Measurements from ENCODE around the gene CLEC20A.

CLEC20A gene

GRCh38 chr1:178452013-178452412 is 44.8 kb downstream of the CLEC20A start:
- Histone ChIP-seq H4K5ac (ENCODE audit: low read length) (no peak overlapping the region), H3K56ac (ENCODE audit: low read length) (no peak overlapping the region), H3K36me3 (ENCODE audit: control insufficient read depth, insufficient read depth, low read length) (no peaks in the 10 kb centered on the region), H3K79me2 (ENCODE audit: control insufficient read depth, insufficient read depth, low read length) (no peaks in the 10 kb centered on the region), H2BK15ac (replicated peaks; ENCODE audit: low read depth) (no peak overlapping the region), H3K4me3 (ENCODE audit: low read length) (no peak overlapping the region), H3K27ac (ENCODE audit: low read depth, low read length) (no peak overlapping the region), H3K23ac (ENCODE audit: low read length) (no peak overlapping the region), H2BK120ac (ENCODE audit: low read depth, low read length) (peak overlapping the region; percentile 51), H3K4ac (ENCODE audit: low read depth, low read length) (no peak overlapping the region), H3K27me3 (ENCODE audit: insufficient read depth, low read length, poor library complexity) (no peaks in the 10 kb centered on the region), H3K79me1 (ENCODE audit: low read length) (no peaks in the 10 kb centered on the region), H4K8ac (ENCODE audit: low read depth, low read length) (no peak overlapping the region), H2AK5ac (ENCODE audit: low read length) (no peak overlapping the region), H2BK5ac (ENCODE audit: low read length) (no peak overlapping the region), H3K18ac (ENCODE audit: low read length) (peak overlapping the region; percentile 75), H3K4me2 (ENCODE audit: low read length) (no peak overlapping the region), H3K9ac (ENCODE audit: low read length) (no peak overlapping the region), H3K4me1 (ENCODE audit: control insufficient read depth, low read depth, low read length) (no peaks in the 10 kb centered on the region)
- DNase-seq: no peak
- no CpG with 5 or more reads among the region's 3 CpGs for WGBS (ENCODE audit: extremely low coverage, insufficient coverage, low lambda C conversion rate)

- no peaks in the 10 kb centered on the region for H3K36me3 ChIP-seq (ENCODE audit: control insufficient read depth, insufficient read depth, low read length)
- DNase-seq: peak; percentile 87
- WGBS (ENCODE audit: extremely low coverage, insufficient coverage, low lambda C conversion rate): no CpG with 5 or more reads among the region's 3 CpGs
- no peak overlapping the region for H3K4ac ChIP-seq (ENCODE audit: low read depth, low read length)
- no peaks in the 10 kb centered on the region for H3K4me1 ChIP-seq (ENCODE audit: control insufficient read depth, low read depth, low read length)
- H2BK5ac ChIP-seq (ENCODE audit: low read length): no peak overlapping the region
- H3K9ac ChIP-seq (ENCODE audit: low read length): no peak overlapping the region
- no peaks in the 10 kb centered on the region for H3K27me3 ChIP-seq (ENCODE audit: insufficient read depth, low read length, poor library complexity)
- no peak overlapping the region for H3K56ac ChIP-seq (ENCODE audit: low read length)
- H2AK5ac ChIP-seq (ENCODE audit: low read length): no peak overlapping the region
- H3K4me2 ChIP-seq (ENCODE audit: low read length): no peak overlapping the region
- no peak overlapping the region for H2BK120ac ChIP-seq (ENCODE audit: low read depth, low read length)
- H3K79me2 ChIP-seq (ENCODE audit: control insufficient read depth, insufficient read depth, low read length): no peaks in the 10 kb centered on the region
- no peak overlapping the region for H3K18ac ChIP-seq (ENCODE audit: low read length)
- H3K23ac ChIP-seq (ENCODE audit: low read length): no peak overlapping the region
- H3K79me1 ChIP-seq (ENCODE audit: low read length): no peaks in the 10 kb centered on the region
- H4K5ac ChIP-seq (ENCODE audit: low read length): no peak overlapping the region
- no peak overlapping the region for H4K8ac ChIP-seq (ENCODE audit: low read depth, low read length)
- H3K27ac ChIP-seq (ENCODE audit: low read depth, low read length): no peak overlapping the region
- H3K4me3 ChIP-seq (ENCODE audit: low read length): no peak overlapping the region
- no peak overlapping the region for H2BK15ac ChIP-seq (replicated peaks; ENCODE audit: low read depth)
Observed at GRCh38 chr1:178451529-178451928, 45.2 kb downstream of the CLEC20A start.

GRCh38 chr1:178450871-178451270 is 45.9 kb downstream of the CLEC20A start:
- Histone ChIP-seq H3K4me2 (ENCODE audit: low read length) (no peak overlapping the region), H3K4ac (ENCODE audit: low read depth, low read length) (no peak overlapping the region), H3K9ac (ENCODE audit: low read length) (no peak overlapping the region), H2BK5ac (ENCODE audit: low read length) (no peak overlapping the region), H3K36me3 (ENCODE audit: control insufficient read depth, insufficient read depth, low read length) (no peaks in the 10 kb centered on the region), H3K27ac (ENCODE audit: low read depth, low read length) (no peak overlapping the region), H3K18ac (ENCODE audit: low read length) (no peak overlapping the region), H4K8ac (ENCODE audit: low read depth, low read length) (no peak overlapping the region), H3K4me3 (ENCODE audit: low read length) (no peak overlapping the region), H2BK120ac (ENCODE audit: low read depth, low read length) (no peak overlapping the region), H3K79me1 (ENCODE audit: low read length) (no peaks in the 10 kb centered on the region), H4K5ac (ENCODE audit: low read length) (no peak overlapping the region), H3K27me3 (ENCODE audit: insufficient read depth, low read length, poor library complexity) (no peaks in the 10 kb centered on the region), H2AK5ac (ENCODE audit: low read length) (no peak overlapping the region), H3K23ac (ENCODE audit: low read length) (no peak overlapping the region), H3K56ac (ENCODE audit: low read length) (no peak overlapping the region), H2BK15ac (replicated peaks; ENCODE audit: low read depth) (no peak overlapping the region), H3K4me1 (ENCODE audit: control insufficient read depth, low read depth, low read length) (no peaks in the 10 kb centered on the region), H3K79me2 (ENCODE audit: control insufficient read depth, insufficient read depth, low read length) (no peaks in the 10 kb centered on the region)
- WGBS (ENCODE audit: extremely low coverage, insufficient coverage, low lambda C conversion rate): no CpG with 5 or more reads among the region's 6 CpGs
- DNase-seq: no peak

- H3K27me3 ChIP-seq (ENCODE audit: insufficient read depth, low read length, poor library complexity): no peaks in the 10 kb centered on the region
- no peak overlapping the region for H3K23ac ChIP-seq (ENCODE audit: low read length)
- no peak overlapping the region for H2BK120ac ChIP-seq (ENCODE audit: low read depth, low read length)
- H3K18ac ChIP-seq (ENCODE audit: low read length): no peak overlapping the region
- no peak overlapping the region for H3K56ac ChIP-seq (ENCODE audit: low read length)
- DNase-seq: peak; percentile 90
- H3K79me1 ChIP-seq (ENCODE audit: low read length): no peaks in the 10 kb centered on the region
- H4K5ac ChIP-seq (ENCODE audit: low read length): no peak overlapping the region
- no CpG with 5 or more reads among the region's 3 CpGs for WGBS (ENCODE audit: extremely low coverage, insufficient coverage, low lambda C conversion rate)
- no peak overlapping the region for H3K4me2 ChIP-seq (ENCODE audit: low read length)
- H3K4ac ChIP-seq (ENCODE audit: low read depth, low read length): no peak overlapping the region
- no peaks in the 10 kb centered on the region for H3K79me2 ChIP-seq (ENCODE audit: control insufficient read depth, insufficient read depth, low read length)
- H3K27ac ChIP-seq (ENCODE audit: low read depth, low read length): no peak overlapping the region
- H3K9ac ChIP-seq (ENCODE audit: low read length): no peak overlapping the region
- H2AK5ac ChIP-seq (ENCODE audit: low read length): no peak overlapping the region
- no peak overlapping the region for H2BK15ac ChIP-seq (replicated peaks; ENCODE audit: low read depth)
- no peak overlapping the region for H4K8ac ChIP-seq (ENCODE audit: low read depth, low read length)
- H3K36me3 ChIP-seq (ENCODE audit: control insufficient read depth, insufficient read depth, low read length): no peaks in the 10 kb centered on the region
- no peak overlapping the region for H2BK5ac ChIP-seq (ENCODE audit: low read length)
- H3K4me1 ChIP-seq (ENCODE audit: control insufficient read depth, low read depth, low read length): peaks cover 2% of the 10 kb centered on the region
- H3K4me3 ChIP-seq (ENCODE audit: low read length): no peak overlapping the region
Observed at GRCh38 chr1:178442925-178443324, 53.8 kb downstream of the CLEC20A start.

- Histone ChIP-seq H3K27ac (ENCODE audit: low read depth, low read length) (no peak overlapping the region), H3K27me3 (ENCODE audit: insufficient read depth, low read length, poor library complexity) (no peaks in the 10 kb centered on the region)
- DNase-seq: peak; percentile 46
Observed at GRCh38 chr1:178438432-178438831, 58.3 kb downstream of the CLEC20A start.

GRCh38 chr1:178436899-178437298 is 59.9 kb downstream of the CLEC20A start:
- no peak overlapping the region for H3K27ac ChIP-seq (ENCODE audit: low read depth, low read length)
- H3K79me1 ChIP-seq (ENCODE audit: low read length): no peaks in the 10 kb centered on the region
- no peaks in the 10 kb centered on the region for H3K27me3 ChIP-seq (ENCODE audit: insufficient read depth, low read length, poor library complexity)
- H3K4me1 ChIP-seq (ENCODE audit: control insufficient read depth, low read depth, low read length): no peaks in the 10 kb centered on the region
- no peak overlapping the region for H3K9ac ChIP-seq (ENCODE audit: low read length)
- no peak overlapping the region for H2BK5ac ChIP-seq (ENCODE audit: low read length)
- no peak overlapping the region for H2BK120ac ChIP-seq (ENCODE audit: low read depth, low read length)
- no peak overlapping the region for H4K8ac ChIP-seq (ENCODE audit: low read depth, low read length)
- H2BK15ac ChIP-seq (replicated peaks; ENCODE audit: low read depth): no peak overlapping the region
- no peak overlapping the region for H3K4me2 ChIP-seq (ENCODE audit: low read length)
- DNase-seq: no peak
- H3K4ac ChIP-seq (ENCODE audit: low read depth, low read length): no peak overlapping the region
- no peak overlapping the region for H3K56ac ChIP-seq (ENCODE audit: low read length)
- H3K4me3 ChIP-seq (ENCODE audit: low read length): no peak overlapping the region
- no peak overlapping the region for H3K18ac ChIP-seq (ENCODE audit: low read length)
- H3K23ac ChIP-seq (ENCODE audit: low read length): no peak overlapping the region
- H2AK5ac ChIP-seq (ENCODE audit: low read length): no peak overlapping the region
- H3K79me2 ChIP-seq (ENCODE audit: control insufficient read depth, insufficient read depth, low read length): no peaks in the 10 kb centered on the region
- no peaks in the 10 kb centered on the region for H3K36me3 ChIP-seq (ENCODE audit: control insufficient read depth, insufficient read depth, low read length)
- no CpG with 5 or more reads among the region's 2 CpGs for WGBS (ENCODE audit: extremely low coverage, insufficient coverage, low lambda C conversion rate)
- no peak overlapping the region for H4K5ac ChIP-seq (ENCODE audit: low read length)

More at GRCh38 chr1:178438432-178438831, 58.3 kb downstream of the CLEC20A start:
- no peak overlapping the region for H2AK5ac ChIP-seq (ENCODE audit: low read length)
- no peak overlapping the region for H4K8ac ChIP-seq (ENCODE audit: low read depth, low read length)
- H2BK120ac ChIP-seq (ENCODE audit: low read depth, low read length): no peak overlapping the region
- no peaks in the 10 kb centered on the region for H3K79me1 ChIP-seq (ENCODE audit: low read length)
- no CpG with 5 or more reads among the region's 2 CpGs for WGBS (ENCODE audit: extremely low coverage, insufficient coverage, low lambda C conversion rate)
- H4K5ac ChIP-seq (ENCODE audit: low read length): no peak overlapping the region
- H3K23ac ChIP-seq (ENCODE audit: low read length): no peak overlapping the region
- H2BK15ac ChIP-seq (replicated peaks; ENCODE audit: low read depth): no peak overlapping the region
- H3K4me2 ChIP-seq (ENCODE audit: low read length): no peak overlapping the region
- H3K56ac ChIP-seq (ENCODE audit: low read length): no peak overlapping the region
- H3K36me3 ChIP-seq (ENCODE audit: control insufficient read depth, insufficient read depth, low read length): no peaks in the 10 kb centered on the region
- no peak overlapping the region for H3K9ac ChIP-seq (ENCODE audit: low read length)
- H3K79me2 ChIP-seq (ENCODE audit: control insufficient read depth, insufficient read depth, low read length): no peaks in the 10 kb centered on the region
- H3K18ac ChIP-seq (ENCODE audit: low read length): no peak overlapping the region
- H2BK5ac ChIP-seq (ENCODE audit: low read length): no peak overlapping the region
- H3K4ac ChIP-seq (ENCODE audit: low read depth, low read length): no peak overlapping the region
- peaks cover 2% of the 10 kb centered on the region for H3K4me1 ChIP-seq (ENCODE audit: control insufficient read depth, low read depth, low read length)
- H3K4me3 ChIP-seq (ENCODE audit: low read length): no peak overlapping the region
